ENCODE measurements around the gene FXR2.
"Not testable (repeated sequence)": the region's sequence is repeated elsewhere in the genome, so short reads cannot be mapped to it uniquely, and the experiment has no call there.

Gene FXR2

DNA sequence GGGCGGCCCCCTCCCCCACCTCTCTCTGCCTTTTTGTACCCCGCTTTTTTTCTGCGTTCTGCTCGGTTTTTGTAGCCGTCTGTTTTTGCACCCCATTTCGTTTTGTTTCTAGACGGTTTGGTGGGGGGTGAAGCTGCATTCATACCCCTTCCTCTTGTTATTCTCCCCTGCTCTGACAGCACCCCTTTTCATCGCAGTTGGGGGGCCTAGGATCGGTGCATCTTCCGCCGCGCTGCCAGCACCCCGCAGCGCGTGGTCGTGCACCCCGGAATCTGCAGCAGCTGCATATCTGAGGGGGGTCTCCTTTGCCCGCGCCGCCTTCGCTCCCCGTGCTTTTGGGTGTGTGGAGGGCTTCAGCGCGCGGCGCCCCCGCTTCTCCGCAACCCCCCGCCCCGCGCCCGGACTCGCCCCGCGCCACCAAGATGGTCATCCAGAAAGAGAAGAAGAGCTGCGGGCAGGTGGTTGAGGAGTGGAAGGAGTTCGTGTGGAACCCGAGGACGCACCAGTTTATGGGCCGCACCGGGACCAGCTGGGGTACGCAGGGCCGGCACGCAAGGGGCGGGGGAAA, 36.5 kb upstream of the FXR2 start:
- TF ChIP-seq, protein P1, sequence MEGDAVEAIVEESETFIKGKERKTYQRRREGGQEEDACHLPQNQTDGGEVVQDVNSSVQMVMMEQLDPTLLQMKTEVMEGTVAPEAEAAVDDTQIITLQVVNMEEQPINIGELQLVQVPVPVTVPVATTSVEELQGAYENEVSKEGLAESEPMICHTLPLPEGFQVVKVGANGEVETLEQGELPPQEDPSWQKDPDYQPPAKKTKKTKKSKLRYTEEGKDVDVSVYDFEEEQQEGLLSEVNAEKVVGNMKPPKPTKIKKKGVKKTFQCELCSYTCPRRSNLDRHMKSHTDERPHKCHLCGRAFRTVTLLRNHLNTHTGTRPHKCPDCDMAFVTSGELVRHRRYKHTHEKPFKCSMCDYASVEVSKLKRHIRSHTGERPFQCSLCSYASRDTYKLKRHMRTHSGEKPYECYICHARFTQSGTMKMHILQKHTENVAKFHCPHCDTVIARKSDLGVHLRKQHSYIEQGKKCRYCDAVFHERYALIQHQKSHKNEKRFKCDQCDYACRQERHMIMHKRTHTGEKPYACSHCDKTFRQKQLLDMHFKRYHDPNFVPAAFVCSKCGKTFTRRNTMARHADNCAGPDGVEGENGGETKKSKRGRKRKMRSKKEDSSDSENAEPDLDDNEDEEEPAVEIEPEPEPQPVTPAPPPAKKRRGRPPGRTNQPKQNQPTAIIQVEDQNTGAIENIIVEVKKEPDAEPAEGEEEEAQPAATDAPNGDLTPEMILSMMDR (IDR thresholded peaks at IDR 0.05; ENCODE audit: borderline replicate concordance, insufficient read depth, low read depth, low read length), result no peak
- peak overlapping the region; percentile 5 for H3K4me3 ChIP-seq (ENCODE audit: low read depth, low read length)

DNA sequence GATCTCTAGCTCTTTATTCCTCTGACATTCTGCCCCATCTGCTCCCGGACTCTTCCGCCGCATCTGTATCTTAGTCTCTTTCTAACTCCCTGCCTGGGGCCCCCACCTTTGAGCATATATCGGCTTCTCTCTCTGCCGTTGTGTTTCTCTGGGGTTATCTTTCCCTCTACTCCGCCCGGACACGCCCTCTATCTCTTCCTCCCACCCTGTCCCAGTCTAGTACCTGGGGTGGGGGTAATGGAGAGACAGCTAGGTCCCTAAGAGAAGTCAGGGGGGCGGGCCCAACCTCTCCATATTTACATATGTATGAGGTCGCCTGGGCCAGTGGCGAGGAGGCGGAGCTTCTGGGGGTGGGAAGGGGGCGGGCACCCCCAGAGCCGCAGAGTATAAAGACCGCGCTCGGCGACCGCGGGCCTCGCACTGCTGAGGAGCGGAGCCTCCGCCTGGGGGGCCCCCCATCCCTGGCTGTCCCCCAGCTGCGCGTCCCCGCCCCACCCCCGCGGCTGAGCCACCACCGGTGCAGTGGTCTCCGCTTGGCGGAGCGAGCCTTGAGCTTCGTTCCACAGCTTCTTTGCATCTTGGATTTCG, 35.9 kb upstream of the FXR2 start, which contains the start of gene ATP1B2:
Gene ATP1B2, plus strand, starts transcription at position 418 of the 588 bp plus-strand sequence. CDS start 593 bp downstream, outside the sequence.
- peak within 1 kb of the TSS; percentile 5 for H3K4me3 ChIP-seq (ENCODE audit: low read depth, low read length)
- TF ChIP-seq, protein P1 (IDR thresholded peaks at IDR 0.05; ENCODE audit: borderline replicate concordance, insufficient read depth, low read depth, low read length), result no peak

DNA sequence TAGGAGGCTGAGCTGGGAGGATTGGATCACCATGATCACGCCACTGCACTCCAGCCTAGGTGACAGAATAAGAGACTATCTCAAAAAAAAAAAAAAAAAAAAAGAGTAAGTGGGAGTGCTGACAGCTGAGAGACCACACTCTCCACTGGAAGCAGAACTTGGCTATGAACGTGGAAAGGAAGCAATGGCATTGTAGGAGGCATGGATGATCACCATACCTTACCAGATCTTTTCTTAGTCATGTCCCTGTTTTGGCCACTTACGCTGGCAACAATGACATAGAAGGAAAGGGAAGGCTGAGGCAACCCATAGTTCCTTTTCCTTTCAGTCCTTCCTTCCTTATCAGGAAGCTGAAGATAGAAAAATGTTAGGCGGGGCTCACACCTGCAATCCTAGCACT, 32.3 kb upstream of the FXR2 start:
- TF ChIP-seq, protein P1 (IDR thresholded peaks at IDR 0.05; ENCODE audit: borderline replicate concordance, insufficient read depth, low read depth, low read length), result no peak
- no peak overlapping the region for H3K4me3 ChIP-seq (ENCODE audit: low read depth, low read length)

DNA sequence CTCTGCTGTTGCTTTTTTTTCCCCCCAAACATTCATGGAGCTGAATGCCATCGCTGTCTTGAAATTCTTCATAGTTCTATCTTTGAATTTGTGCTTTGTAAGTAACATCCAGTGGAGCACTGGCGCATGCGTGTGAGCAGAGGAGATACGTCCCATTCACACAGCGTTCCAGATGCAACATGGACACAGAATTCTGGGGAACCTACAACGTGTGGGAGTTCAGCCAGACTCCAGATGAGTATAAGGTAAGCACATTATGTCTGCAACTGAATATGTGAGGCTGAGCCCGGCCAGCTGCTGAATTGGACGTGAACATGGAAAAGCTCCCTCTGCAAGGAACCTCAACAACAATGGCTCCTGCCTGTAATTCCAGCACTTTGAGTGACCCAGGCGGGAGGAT, 31.8 kb upstream of the FXR2 start:
- TF ChIP-seq, protein P1 (IDR thresholded peaks at IDR 0.05; ENCODE audit: borderline replicate concordance, insufficient read depth, low read depth, low read length), result no peak
- H3K4me3 ChIP-seq (ENCODE audit: low read depth, low read length), result no peak overlapping the region

DNA sequence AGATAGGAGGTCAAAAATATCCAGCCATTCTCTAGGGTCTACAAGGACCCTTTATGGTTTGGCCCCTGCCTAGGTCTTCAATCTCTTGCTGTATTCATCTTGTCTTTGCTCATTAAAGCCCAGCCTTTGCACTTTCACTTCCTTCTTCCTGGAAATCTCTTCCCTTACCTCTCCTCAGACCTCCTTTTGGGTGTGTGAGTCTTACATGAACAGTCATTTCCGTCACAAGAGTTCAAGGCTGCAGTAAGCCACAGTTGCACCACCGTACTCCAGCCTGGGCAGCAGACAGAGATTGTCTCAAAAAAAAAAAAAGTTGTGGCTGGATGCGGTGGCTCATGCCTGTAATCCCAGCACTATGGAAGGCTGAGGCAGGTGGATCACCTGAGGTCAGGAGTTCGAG, 30.1 kb upstream of the FXR2 start:
- H3K4me3 ChIP-seq (ENCODE audit: low read depth, low read length), result no peak overlapping the region
- TF ChIP-seq, protein P1 (IDR thresholded peaks at IDR 0.05; ENCODE audit: borderline replicate concordance, insufficient read depth, low read depth, low read length), result no peak

DNA sequence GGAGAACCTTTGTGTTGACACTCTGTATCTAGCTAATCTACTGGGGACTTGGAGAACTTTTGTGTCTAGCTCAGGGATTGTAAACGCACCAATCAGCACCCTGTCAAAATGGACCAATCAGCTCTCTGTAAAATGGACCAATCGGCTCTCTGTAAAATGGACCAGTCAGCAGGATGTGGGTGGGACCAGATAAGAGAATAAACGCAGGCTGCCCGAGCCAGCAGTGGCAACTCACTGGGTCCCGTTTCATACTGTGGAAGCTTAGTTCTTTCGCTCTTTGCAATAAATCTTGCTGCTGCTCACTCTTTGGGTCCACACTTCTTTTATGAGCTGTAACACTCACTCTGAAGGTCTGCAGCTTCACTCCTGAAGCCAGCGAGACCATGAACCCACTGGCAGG, 26.9 kb upstream of the FXR2 start:
- not testable (repeated sequence) for H3K4me3 ChIP-seq (ENCODE audit: low read depth, low read length)

DNA sequence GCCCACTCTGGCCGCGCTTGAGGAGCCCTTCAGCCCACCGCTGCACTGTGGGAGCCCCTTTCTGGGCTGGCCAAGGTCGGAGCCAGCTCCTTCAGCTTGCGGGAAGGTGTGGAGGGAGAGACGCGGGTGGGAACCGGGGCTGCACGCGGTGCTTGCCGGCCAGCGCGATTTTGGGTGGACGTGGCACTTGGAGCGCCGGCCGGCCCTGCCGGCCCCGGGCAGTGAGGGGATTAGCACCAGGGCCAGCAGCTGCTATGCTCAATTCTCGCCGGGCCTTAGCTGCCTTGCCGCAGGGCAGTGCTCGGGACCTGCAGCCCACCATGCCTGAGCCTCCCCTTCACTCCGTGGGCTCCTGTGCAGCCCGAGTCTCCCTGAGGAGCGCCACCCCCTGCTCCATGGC, 26.1 kb upstream of the FXR2 start:
- no peak overlapping the region for H3K4me3 ChIP-seq (ENCODE audit: low read depth, low read length)
- TF ChIP-seq, protein P1 (IDR thresholded peaks at IDR 0.05; ENCODE audit: borderline replicate concordance, insufficient read depth, low read depth, low read length), result no peak
